Neural cell (in vitro differentiated cells): ENCODE data around the gene EFS. TPM values are rescaled to one million over a fixed set of nuclear protein-coding genes. Genes with fewer than 3 reads are reported as not detected.

Experiments used
- H2AFZ ChIP-seq: fragments of 200-600, 300-800 bp; sonication (generic), shearing (Covaris generic); 2 replicates; pipeline ENCODE4 v1.6.0; 2014; ENCODE audit warnings: low read depth, mild to moderate bottlenecking, antibody characterized with exemption, low read length, moderate library complexity
- H3F3A ChIP-seq: fragments of 200-600 bp; shearing (Covaris generic); 2 replicates; pipeline ENCODE4 v1.6.1; 2016; ENCODE audit warnings: mild to moderate bottlenecking, moderate library complexity, mixed read lengths, antibody characterized with exemption, low read length; ENCODE audit not compliant: insufficient read depth, poor library complexity, severe bottlenecking
- H3K27ac ChIP-seq: fragments of 200-600, 300-800 bp; sonication (generic), shearing (Covaris generic); 2 replicates; pipeline ENCODE4 v1.5.1; 2014; ENCODE audit warnings: mild to moderate bottlenecking, low read length, moderate library complexity
- H3K27me3 ChIP-seq: fragments of 300-800, 200-600 bp; sonication (generic), shearing (Covaris generic); 2 replicates; pipeline ENCODE4 v1.6.0; 2014; ENCODE audit warnings: mild to moderate bottlenecking, low read depth, low read length, moderate library complexity; ENCODE audit not compliant: insufficient read depth
- H3K36me3 ChIP-seq: fragments of 300-800, 200-600 bp; sonication (generic), shearing (Covaris generic); 2 replicates; pipeline ENCODE4 v1.5.1; 2014; ENCODE audit warnings: mild to moderate bottlenecking, antibody characterized with exemption, low read length, moderate library complexity; ENCODE audit not compliant: insufficient read depth
- H3K4me2 ChIP-seq: fragments of 300-800, 200-600 bp; sonication (generic), shearing (Covaris generic); 2 replicates; pipeline ENCODE4 v1.6.0; 2014; ENCODE audit warnings: mild to moderate bottlenecking, low read length
- H3K4me3 ChIP-seq: fragments of 300-800, 200-600 bp; sonication (generic), shearing (Covaris generic); 2 replicates; pipeline ENCODE4 v1.5.1; 2014; ENCODE audit warnings: mild to moderate bottlenecking, low read length, moderate library complexity
- H3K79me2 ChIP-seq: fragments of 200-600 bp; shearing (Covaris generic); replicated peaks from 2 replicates; pipeline ENCODE4 v1.6.0; 2014; ENCODE audit warnings: mild to moderate bottlenecking, low read length, moderate library complexity; ENCODE audit not compliant: insufficient read depth
- H3K9ac ChIP-seq: fragments of 300-800, 200-600 bp; sonication (generic), shearing (Covaris generic); 2 replicates; pipeline ENCODE4 v1.6.1; 2016; ENCODE audit warnings: mild to moderate bottlenecking, low read length, mixed read lengths
- H3K9me2 ChIP-seq: fragments of 200-600 bp; shearing (Covaris generic); 2 replicates; pipeline ENCODE4 v1.6.1; 2016; ENCODE audit warnings: mild to moderate bottlenecking, low read length, mixed read lengths; ENCODE audit not compliant: insufficient read depth
- H3K9me3 ChIP-seq: fragments of 200-600, 300-800 bp; sonication (generic), shearing (Covaris generic); 2 replicates; pipeline ENCODE4 v1.6.1; 2016; ENCODE audit warnings: mild to moderate bottlenecking, mixed run types, low read length, moderate library complexity, mixed read lengths
- H4K20me1 ChIP-seq: fragments of 200-600 bp; shearing (Covaris generic); 2 replicates; pipeline ENCODE4 v1.6.1; 2016; ENCODE audit warnings: mild to moderate bottlenecking, mixed run types; ENCODE audit not compliant: insufficient read depth
- EP300 ChIP-seq: fragments of 450-650 bp; conservative IDR thresholded peaks from 2 replicates; pipeline ENCODE4 v1.6.1; 2014; ENCODE audit warnings: antibody characterized with exemption, mild to moderate bottlenecking, moderate library complexity; ENCODE audit not compliant: poor library complexity, severe bottlenecking
- EZH2 ChIP-seq: fragments of 200-600, 300-800 bp; shearing (Covaris generic), sonication (generic); IDR thresholded peaks from 2 replicates; pipeline ENCODE4 v1.6.1; 2014; ENCODE audit warnings: antibody characterized with exemption, low read length, borderline replicate concordance, mild to moderate bottlenecking; ENCODE audit not compliant: insufficient read depth, poor library complexity, severe bottlenecking
- MXI1 ChIP-seq: fragments of 450-650 bp; conservative IDR thresholded peaks from 2 replicates; pipeline ENCODE4 v1.6.1; 2014; ENCODE audit warnings: antibody characterized with exemption, mild to moderate bottlenecking; ENCODE audit not compliant: poor library complexity, severe bottlenecking
- POLR2AphosphoS5 ChIP-seq: IDR thresholded peaks from 2 replicates; pipeline ENCODE4 v1.6.1; 2012
- RAD21 ChIP-seq: fragments of 450-650 bp; conservative IDR thresholded peaks from 2 replicates; pipeline ENCODE4 v1.6.1; 2014; ENCODE audit warnings: antibody characterized with exemption, mild to moderate bottlenecking, moderate library complexity
- SMC3 ChIP-seq: fragments of 450-650 bp; conservative IDR thresholded peaks from 2 replicates; pipeline ENCODE4 v1.6.1; 2014; ENCODE audit warnings: antibody characterized with exemption, mild to moderate bottlenecking, moderate library complexity; ENCODE audit not compliant: poor library complexity
- TAF1 ChIP-seq: IDR thresholded peaks from 2 replicates; pipeline ENCODE4 v1.6.1; 2012; ENCODE audit warnings: low read depth
- polyA plus RNA-seq: library from polyadenylated mRNA; depleted of rRNA; stranded (reverse); fragments of >200 nt; gene quantifications from 2 replicates; pipeline ENCODE4 v1.2.3, GENCODE V29; 2014
- TF ChIP-seq, protein P1 (sequence below): fragments of 450-650 bp; IDR thresholded peaks from 2 replicates; pipeline ENCODE4 v1.5.1; 2014; ENCODE audit warnings: antibody characterized with exemption, mild to moderate bottlenecking, moderate library complexity; ENCODE audit not compliant: poor library complexity, severe bottlenecking
- TF ChIP-seq, protein P2 (sequence below): IDR thresholded peaks from 2 replicates; pipeline ENCODE4 v1.6.1; 2012; ENCODE audit warnings: borderline replicate concordance

The EFS gene
- polyA plus RNA-seq, 1 donor from 2014 or later: 0.48 TPM

DNA sequence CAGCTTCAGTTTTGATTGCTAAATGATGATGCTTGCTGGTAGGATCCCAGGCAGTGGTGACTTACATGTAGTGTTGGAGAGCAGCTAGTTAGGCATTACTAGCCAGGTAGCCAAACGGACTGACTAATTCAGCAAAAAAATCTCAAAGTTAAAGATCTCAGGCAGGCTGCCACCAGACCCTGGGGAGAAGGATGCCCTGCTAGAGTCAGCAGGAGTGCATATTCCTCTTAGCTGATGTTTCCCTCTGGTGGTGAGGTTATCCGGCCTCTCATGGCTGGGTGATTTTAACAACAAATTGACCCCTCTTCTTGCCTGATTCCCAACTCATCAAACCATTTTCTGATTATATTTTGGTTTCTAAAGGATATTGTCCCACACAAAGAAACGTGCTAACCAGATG, 2.8 kb downstream of the EFS start:
- Histone ChIP-seq H3K4me2 (no peak overlapping the region), H3K79me2 (peaks cover 25% of the 10 kb centered on the region), H3K4me3 (no peak overlapping the region)

DNA sequence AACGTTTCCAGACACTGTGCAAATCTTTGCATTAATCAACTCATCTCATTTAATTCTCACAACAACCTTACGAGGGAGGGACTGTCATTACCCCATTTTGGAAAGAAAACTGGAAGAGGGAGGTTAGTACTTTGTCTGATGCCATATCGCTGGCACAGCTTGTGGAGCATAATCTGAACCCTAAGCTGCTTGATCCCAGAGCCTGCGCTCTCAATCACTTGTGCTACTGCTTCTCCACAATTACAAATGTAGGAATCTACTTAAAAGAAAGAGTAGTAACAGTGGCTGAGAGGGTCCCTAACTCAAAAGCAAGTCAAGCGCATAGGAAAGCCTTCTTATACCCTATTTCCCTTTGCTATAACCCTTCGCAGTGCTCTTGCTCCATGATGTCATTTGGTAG, 3.2 kb downstream of the EFS start:
- H3K27ac ChIP-seq: no peak overlapping the region
- H3K79me2 ChIP-seq: peaks cover 25% of the 10 kb centered on the region
- H3K4me3 ChIP-seq: no peak overlapping the region
- no peaks in the 10 kb centered on the region for H4K20me1 ChIP-seq
- H3K9me3 ChIP-seq: no peaks in the 10 kb centered on the region
- H2AFZ ChIP-seq: no peak overlapping the region
- H3K27me3 ChIP-seq: peaks cover 12% of the 10 kb centered on the region
- H3K36me3 ChIP-seq: no peaks in the 10 kb centered on the region
- H3K9me2 ChIP-seq: no peaks in the 10 kb centered on the region
- H3F3A ChIP-seq: no peaks in the 10 kb centered on the region
- H3K9ac ChIP-seq: no peak overlapping the region
- H3K4me2 ChIP-seq: no peak overlapping the region
- TF ChIP-seq TAF1 (no peak), RAD21 (no peak), EP300 (no peak), EZH2 (no peak), MXI1 (no peak), SMC3 (no peak), POLR2AphosphoS5 (no peak)
- TF ChIP-seq, protein P1, sequence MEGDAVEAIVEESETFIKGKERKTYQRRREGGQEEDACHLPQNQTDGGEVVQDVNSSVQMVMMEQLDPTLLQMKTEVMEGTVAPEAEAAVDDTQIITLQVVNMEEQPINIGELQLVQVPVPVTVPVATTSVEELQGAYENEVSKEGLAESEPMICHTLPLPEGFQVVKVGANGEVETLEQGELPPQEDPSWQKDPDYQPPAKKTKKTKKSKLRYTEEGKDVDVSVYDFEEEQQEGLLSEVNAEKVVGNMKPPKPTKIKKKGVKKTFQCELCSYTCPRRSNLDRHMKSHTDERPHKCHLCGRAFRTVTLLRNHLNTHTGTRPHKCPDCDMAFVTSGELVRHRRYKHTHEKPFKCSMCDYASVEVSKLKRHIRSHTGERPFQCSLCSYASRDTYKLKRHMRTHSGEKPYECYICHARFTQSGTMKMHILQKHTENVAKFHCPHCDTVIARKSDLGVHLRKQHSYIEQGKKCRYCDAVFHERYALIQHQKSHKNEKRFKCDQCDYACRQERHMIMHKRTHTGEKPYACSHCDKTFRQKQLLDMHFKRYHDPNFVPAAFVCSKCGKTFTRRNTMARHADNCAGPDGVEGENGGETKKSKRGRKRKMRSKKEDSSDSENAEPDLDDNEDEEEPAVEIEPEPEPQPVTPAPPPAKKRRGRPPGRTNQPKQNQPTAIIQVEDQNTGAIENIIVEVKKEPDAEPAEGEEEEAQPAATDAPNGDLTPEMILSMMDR: no peak
- TF ChIP-seq, protein P2, sequence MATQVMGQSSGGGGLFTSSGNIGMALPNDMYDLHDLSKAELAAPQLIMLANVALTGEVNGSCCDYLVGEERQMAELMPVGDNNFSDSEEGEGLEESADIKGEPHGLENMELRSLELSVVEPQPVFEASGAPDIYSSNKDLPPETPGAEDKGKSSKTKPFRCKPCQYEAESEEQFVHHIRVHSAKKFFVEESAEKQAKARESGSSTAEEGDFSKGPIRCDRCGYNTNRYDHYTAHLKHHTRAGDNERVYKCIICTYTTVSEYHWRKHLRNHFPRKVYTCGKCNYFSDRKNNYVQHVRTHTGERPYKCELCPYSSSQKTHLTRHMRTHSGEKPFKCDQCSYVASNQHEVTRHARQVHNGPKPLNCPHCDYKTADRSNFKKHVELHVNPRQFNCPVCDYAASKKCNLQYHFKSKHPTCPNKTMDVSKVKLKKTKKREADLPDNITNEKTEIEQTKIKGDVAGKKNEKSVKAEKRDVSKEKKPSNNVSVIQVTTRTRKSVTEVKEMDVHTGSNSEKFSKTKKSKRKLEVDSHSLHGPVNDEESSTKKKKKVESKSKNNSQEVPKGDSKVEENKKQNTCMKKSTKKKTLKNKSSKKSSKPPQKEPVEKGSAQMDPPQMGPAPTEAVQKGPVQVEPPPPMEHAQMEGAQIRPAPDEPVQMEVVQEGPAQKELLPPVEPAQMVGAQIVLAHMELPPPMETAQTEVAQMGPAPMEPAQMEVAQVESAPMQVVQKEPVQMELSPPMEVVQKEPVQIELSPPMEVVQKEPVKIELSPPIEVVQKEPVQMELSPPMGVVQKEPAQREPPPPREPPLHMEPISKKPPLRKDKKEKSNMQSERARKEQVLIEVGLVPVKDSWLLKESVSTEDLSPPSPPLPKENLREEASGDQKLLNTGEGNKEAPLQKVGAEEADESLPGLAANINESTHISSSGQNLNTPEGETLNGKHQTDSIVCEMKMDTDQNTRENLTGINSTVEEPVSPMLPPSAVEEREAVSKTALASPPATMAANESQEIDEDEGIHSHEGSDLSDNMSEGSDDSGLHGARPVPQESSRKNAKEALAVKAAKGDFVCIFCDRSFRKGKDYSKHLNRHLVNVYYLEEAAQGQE: no peak

More for the DNA sequence above, 2.8 kb downstream of the EFS start:
- H3K9ac ChIP-seq: no peak overlapping the region
- no peak overlapping the region for H2AFZ ChIP-seq
- no peaks in the 10 kb centered on the region for H3F3A ChIP-seq
- no peaks in the 10 kb centered on the region for H3K36me3 ChIP-seq
- TF ChIP-seq MXI1 (no peak), SMC3 (peak; percentile 38), EP300 (no peak), POLR2AphosphoS5 (no peak), EZH2 (no peak), RAD21 (no peak), TAF1 (no peak)
- TF ChIP-seq, protein P1: peak; percentile 52
- TF ChIP-seq, protein P2: no peak
- H3K27me3 ChIP-seq: peaks cover 12% of the 10 kb centered on the region
- H4K20me1 ChIP-seq: no peaks in the 10 kb centered on the region
- H3K9me3 ChIP-seq: no peaks in the 10 kb centered on the region
- H3K9me2 ChIP-seq: no peaks in the 10 kb centered on the region
- no peak overlapping the region for H3K27ac ChIP-seq
